Loucy (cell line): ENCODE measurements around the gene EXOC7.

ENCODE experiments used
- EZH2phosphoT487 ChIP-seq: fragments of 200-600 bp; IDR thresholded peaks from 2 replicates; pipeline ENCODE4 v1.6.1; 2018; ENCODE audit warnings: antibody characterized with exemption, mild to moderate bottlenecking, moderate library complexity, borderline replicate concordance
- TF ChIP-seq, protein P1 (sequence below): fragments of 200-600 bp; sonication (generic); conservative IDR thresholded peaks from 2 replicates; pipeline ENCODE4 v1.5.1; 2014; ENCODE audit warnings: mild to moderate bottlenecking, antibody characterized with exemption, low read length

DNA sequence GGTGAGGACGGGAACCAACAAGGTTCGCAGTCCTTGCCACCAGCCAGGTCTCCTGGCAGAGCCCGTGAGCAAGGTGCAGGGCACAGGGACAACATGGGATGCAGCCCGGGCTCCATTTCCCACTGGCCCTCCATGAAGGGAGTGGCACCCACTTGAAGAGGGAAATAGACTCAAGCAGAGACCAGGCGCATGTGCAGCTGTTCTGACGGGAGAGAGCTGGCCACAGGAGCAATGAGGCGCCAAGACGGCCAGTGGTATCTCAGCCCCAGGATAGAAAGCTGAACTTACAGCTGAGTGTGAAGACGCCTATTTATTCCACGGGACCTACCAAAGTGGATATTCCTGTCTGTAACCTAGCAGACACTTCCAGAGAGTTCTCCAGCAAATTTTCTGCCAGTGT, 45.6 kb upstream of the EXOC7 start:
- TF ChIP-seq, protein P1, sequence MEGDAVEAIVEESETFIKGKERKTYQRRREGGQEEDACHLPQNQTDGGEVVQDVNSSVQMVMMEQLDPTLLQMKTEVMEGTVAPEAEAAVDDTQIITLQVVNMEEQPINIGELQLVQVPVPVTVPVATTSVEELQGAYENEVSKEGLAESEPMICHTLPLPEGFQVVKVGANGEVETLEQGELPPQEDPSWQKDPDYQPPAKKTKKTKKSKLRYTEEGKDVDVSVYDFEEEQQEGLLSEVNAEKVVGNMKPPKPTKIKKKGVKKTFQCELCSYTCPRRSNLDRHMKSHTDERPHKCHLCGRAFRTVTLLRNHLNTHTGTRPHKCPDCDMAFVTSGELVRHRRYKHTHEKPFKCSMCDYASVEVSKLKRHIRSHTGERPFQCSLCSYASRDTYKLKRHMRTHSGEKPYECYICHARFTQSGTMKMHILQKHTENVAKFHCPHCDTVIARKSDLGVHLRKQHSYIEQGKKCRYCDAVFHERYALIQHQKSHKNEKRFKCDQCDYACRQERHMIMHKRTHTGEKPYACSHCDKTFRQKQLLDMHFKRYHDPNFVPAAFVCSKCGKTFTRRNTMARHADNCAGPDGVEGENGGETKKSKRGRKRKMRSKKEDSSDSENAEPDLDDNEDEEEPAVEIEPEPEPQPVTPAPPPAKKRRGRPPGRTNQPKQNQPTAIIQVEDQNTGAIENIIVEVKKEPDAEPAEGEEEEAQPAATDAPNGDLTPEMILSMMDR, result no peak
- TF ChIP-seq EZH2phosphoT487, result no peak
